CD1c-positive myeloid dendritic cell (primary cell): ENCODE measurements around the gene SNAP47.
A peak's percentile ranks its signal among the peaks of the same experiment; 100 is the strongest.

Source experiments
- DNase-seq: peaks from one replicate; pipeline ENCODE4 v3.0.0-alpha.2; 2016; ENCODE audit errors: extremely low spot score

The SNAP47 gene

GRCh38 chr1:227748496-227749182 lies 13.4 kb downstream of the SNAP47 start:
- DNase-seq: no peak

- no peak for DNase-seq
Observed at GRCh38 chr1:227749225-227749624, 14.0 kb downstream of the SNAP47 start.

- DNase-seq: no peak
Observed at GRCh38 chr1:227749916-227750710, 14.9 kb downstream of the SNAP47 start.

GRCh38 chr1:227753999-227754711 lies 18.9 kb downstream of the SNAP47 start:
- DNase-seq: no peak

GRCh38 chr1:227754958-227755357 lies 19.7 kb downstream of the SNAP47 start:
- DNase-seq: no peak

GRCh38 chr1:227756172-227756959 lies 21.1 kb downstream of the SNAP47 start:
- no peak for DNase-seq

- no peak for DNase-seq
Observed at GRCh38 chr1:227757781-227758180, 22.5 kb downstream of the SNAP47 start.

- peak; percentile 5 for DNase-seq
Observed at GRCh38 chr1:227758366-227758765, 23.1 kb downstream of the SNAP47 start.

GRCh38 chr1:227759341-227760300 lies 24.4 kb downstream of the SNAP47 start:
- no peak for DNase-seq

- DNase-seq: no peak
Observed at GRCh38 chr1:227760377-227760776, 25.1 kb downstream of the SNAP47 start.

GRCh38 chr1:227761621-227762230 lies 26.5 kb downstream of the SNAP47 start:
- no peak for DNase-seq

- peak; percentile 82 for DNase-seq
Observed at GRCh38 chr1:227762231-227762911, 27.1 kb downstream of the SNAP47 start.

GRCh38 chr1:227763246-227764018 lies 28.2 kb downstream of the SNAP47 start:
- DNase-seq: no peak

GRCh38 chr1:227764019-227764391 lies 28.8 kb downstream of the SNAP47 start:
- DNase-seq: no peak

- DNase-seq: no peak
Observed at GRCh38 chr1:227765261-227766014, 30.2 kb downstream of the SNAP47 start.

GRCh38 chr1:227766015-227766634 lies 30.9 kb downstream of the SNAP47 start:
- peak; percentile 43 for DNase-seq

GRCh38 chr1:227766653-227767277 lies 31.5 kb downstream of the SNAP47 start:
- no peak for DNase-seq
